NCI-H2107 (cell line): ENCODE results near the gene C1QTNF5.
"Not testable (repeated sequence)": the region's sequence is repeated elsewhere in the genome, so short reads cannot be mapped to it uniquely, and the experiment has no call there.

Experiments used
- DNase-seq: peaks from one replicate; lab custom pipeline; 2025; lab: John Stamatoyannopoulos, UW

Gene C1QTNF5

DNA sequence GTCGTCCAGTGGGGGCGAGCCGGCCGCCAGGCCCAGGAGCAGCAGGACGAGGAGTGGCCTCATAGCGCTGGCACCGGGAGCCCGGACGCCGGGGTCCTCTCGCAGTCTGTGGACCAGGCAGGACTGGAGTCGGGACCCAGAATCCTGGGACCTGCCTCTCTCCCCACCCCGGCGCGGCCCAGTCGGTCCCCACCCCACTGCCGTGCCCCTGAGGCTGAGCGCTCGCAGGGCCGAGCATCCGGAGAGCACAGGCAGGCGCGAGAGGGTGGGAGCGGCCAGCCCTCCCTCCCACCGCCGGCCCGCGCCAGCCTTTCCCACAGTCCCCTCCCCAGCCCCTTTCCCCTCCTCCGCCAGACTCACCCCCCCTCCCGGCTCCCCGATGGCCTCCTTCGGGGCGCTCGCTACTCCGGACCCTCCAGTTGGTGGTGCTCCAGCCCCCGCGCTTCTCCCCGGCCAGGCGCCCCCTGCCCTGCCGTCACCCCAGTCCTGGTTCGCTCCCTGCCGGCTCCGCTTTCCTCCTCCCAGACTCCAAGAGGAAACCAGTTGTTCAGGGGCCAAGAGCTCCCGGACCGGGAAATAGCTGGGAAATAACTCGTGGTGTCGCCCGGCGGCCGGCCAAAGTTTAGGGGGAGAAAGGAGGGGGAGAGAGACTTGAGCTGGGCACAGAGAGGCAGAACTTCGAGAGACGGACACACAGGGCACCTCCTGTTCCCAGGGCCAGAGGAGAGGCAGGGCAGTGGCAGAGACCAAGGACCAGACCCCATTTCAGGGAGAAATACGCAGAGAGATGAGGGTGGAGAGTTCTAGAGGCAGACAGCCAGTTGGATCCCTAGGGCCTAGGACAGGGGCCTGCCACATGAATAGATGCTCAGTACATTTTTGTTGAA is at the start of gene C1QTNF5:
Gene C1QTNF5 (minus strand): TSS at position 549 of the 887 bp plus-strand sequence. CDS start 486 bp downstream, at position 63.
- no peak for DNase-seq

GRCh38 chr11:119389611-119390254 is 49.0 kb upstream of the C1QTNF5 start:
- no peak for DNase-seq

DNA sequence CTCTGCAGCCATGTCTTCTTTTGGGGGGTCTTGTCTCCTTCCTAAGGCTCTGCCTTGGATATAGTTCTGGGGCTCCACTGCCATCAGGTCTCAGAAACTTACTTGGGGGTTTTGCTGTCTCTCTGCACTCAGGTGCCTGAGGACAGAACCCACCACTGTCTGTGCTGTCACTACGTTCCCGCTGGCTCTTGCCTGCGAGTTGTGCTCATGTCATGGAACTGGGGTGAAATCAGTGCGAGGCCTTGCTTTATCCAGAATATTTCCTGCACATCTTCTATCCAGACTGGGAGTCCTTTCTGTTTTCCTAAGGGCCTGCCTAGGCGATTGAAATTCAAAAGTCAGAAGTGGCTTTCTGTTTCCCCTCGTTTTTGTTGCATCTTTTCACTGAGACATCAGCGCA is 47.4 kb upstream of the C1QTNF5 start:
- no peak for DNase-seq

- DNase-seq, result no peak
Observed at GRCh38 chr11:119384332-119384731, 43.6 kb upstream of the C1QTNF5 start.

GRCh38 chr11:119382513-119382912 is 41.8 kb upstream of the C1QTNF5 start:
- not testable (repeated sequence) for DNase-seq

DNA sequence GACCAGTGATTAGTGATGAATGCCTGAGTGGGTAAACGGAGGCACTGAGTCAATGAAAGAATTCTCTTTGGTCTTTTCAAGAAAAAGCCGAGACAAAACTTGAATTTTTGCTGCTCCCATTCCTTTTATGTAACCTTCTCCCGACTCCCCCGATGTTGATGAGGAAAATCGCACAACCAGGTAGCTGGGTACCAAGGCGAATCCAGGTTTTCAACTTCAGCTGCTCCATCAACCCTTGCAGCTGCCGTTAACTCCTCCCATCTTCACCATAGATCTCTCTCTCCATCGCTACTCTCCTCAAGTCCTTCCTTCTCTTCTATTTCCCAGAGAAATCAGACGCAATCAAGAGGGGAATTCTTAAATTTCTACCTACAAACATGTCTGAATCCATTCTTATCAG is 41.4 kb upstream of the C1QTNF5 start:
- DNase-seq, result no peak

GRCh38 chr11:119381181-119381988 is 40.7 kb upstream of the C1QTNF5 start, which contains the start of gene USP2:
USP2 (minus strand) TSS chr11:119381690; CDS start chr11:119373480, 8,210 bp downstream.
- peak; percentile 96 for DNase-seq

DNA sequence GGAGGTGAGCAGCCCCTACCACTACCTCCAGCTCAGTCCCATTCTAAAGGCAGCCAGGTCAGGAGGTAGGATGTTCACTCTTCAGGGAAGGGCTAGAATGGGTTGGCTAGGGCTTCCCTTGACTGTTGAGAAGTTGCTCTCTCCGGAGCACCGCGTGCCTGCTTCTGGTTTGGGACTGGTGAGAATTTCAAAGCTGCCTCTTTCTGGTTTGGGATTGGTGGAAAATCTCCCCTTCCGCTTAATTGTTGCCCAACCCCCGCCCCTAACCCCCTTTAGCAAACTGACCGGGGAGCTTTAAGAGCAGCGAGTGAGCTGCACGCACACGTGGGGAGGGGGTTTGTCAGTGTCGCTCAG is 40.1 kb upstream of the C1QTNF5 start:
- no peak for DNase-seq

DNA sequence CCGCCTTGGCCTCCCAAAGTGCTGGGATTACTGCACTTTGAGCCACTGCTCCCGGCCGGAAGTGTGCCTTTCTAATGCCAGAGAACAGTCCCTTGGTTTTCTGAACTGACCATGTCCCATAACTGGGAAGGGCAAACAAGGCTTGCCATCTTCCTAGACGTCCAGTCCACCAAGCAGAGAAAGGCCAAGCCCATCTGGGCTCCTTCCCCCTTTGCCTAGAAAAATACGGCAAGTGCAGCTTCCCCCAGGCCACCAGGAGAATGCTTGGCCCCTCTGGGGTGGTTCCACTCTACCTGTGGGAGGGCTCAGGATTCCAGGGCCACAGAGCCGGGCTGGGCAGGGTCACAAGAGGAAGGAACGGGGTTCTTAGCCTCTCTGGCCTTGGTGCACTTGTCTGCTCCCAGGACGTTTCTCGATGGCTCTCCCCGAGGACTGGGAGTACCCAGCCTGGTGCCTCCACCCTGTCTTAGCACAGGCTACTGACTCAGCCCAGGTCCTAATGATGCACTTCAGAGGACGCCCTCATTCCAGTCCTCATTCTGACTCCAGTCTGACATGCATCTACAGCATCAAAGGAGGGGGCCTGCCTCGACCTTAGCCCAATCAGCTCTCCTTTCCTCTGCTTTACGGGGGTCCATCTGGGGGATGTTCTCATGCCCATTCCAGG is 39.6 kb upstream of the C1QTNF5 start:
- no peak for DNase-seq

- no peak for DNase-seq
Observed at GRCh38 chr11:119378851-119379465, 38.3 kb upstream of the C1QTNF5 start.

GRCh38 chr11:119377961-119378667 is 37.4 kb upstream of the C1QTNF5 start:
- no peak for DNase-seq

- no peak for DNase-seq
Observed at GRCh38 chr11:119377112-119377901, 36.6 kb upstream of the C1QTNF5 start.

DNA sequence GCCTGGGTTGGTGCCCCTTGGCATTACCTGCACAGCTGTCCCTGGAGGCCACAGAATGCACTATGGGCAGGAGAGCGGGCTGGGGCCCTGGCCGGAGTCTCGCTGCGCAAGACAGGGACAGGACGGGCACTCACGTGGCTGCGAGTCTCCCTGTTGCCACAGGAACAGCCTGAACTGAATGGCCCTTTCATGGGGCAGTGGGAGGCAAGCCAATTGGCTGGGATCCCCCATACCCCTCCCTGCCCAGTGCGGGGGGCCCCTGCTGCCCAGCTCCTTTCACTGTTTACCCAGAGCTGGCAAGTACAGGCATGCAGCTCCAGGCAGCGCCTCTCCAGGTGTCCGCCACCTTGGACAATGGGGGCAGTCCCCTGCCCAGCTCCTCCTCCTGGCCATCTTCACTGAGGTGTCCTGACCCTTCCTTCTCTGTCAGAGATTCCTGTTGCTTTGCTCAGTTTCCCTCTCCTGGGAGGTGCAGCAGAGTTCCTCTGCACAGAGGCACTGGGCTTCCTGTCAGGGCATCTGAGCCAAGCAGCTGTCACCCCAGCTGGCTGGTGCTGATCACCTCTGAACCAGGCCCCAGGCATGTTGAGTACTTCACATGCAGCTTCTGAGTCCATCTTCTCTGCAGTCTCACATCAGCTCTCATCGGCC is 35.6 kb upstream of the C1QTNF5 start:
- DNase-seq, result no peak

GRCh38 chr11:119375337-119376196 is 34.9 kb upstream of the C1QTNF5 start:
- no peak for DNase-seq

GRCh38 chr11:119374632-119375336 is 34.1 kb upstream of the C1QTNF5 start:
- DNase-seq, result no peak

- peak; percentile 60 for DNase-seq
Observed at GRCh38 chr11:119373921-119374631, 33.4 kb upstream of the C1QTNF5 start.
